HCT116 (cell line): ENCODE measurements around the gene NCAPD2. TPM values are rescaled to one million over a fixed set of nuclear protein-coding genes. Genes with fewer than 3 reads are reported as not detected.

Source experiments
- ATAC-seq: fragments of 200-7000 bp; cut with Tn5 transposase; 2 replicates; pipeline ENCODE4 v1.9.1; 2020; ENCODE audit warnings: mild to moderate bottlenecking, moderate library complexity
- BruUV-seq: library from RNA; stranded (reverse); fragments of 400-500 nt; replicated peaks from 2 replicates; lab custom pipeline; 2021; lab: Mats Ljungman, UMichigan
- CTCF ChIA-PET: fragments of 300-600 bp; sonication (Branson Sonifier 250); formaldehyde crosslinking; loops from one replicate; lab custom pipeline; 2021; ENCODE audit warnings: antibody characterized with exemption; lab: Charles Lee
- POLR2A ChIA-PET: fragments of 300-600, 350-600 bp; sonication (Branson Sonifier 250); formaldehyde crosslinking; loops from one replicate; lab custom pipeline; 2021; ENCODE audit warnings: antibody characterized with exemption; lab: Charles Lee
- RAD21 ChIA-PET, 2 experiments: fragments of 300-600 bp; sonication (Branson Sonifier 250); formaldehyde crosslinking; loops; one replicate each; lab custom pipeline; 2023; ENCODE audit warnings: low total read pairs in 2 of 2; ENCODE audit not compliant: uncharacterized antibody in 2 of 2, unreplicated experiment in 2 of 2, low non-redundant PET in 1 of 2; lab: Charles Lee
- DNase-seq: peaks from one replicate; pipeline ENCODE4 v3.0.0-alpha.2; 2010; ENCODE audit warnings: low read depth, low spot score
- H2AFZ ChIP-seq: fragments of 200-600 bp; shearing (Covaris generic), sonication (generic); 2 replicates; pipeline ENCODE4 v1.6.1; 2017; ENCODE audit warnings: low read depth, mixed run types, mixed read lengths, antibody characterized with exemption, low read length; ENCODE audit not compliant: poor library complexity, severe bottlenecking
- H3K27ac ChIP-seq: 2 replicates; pipeline ENCODE4 v1.5.1; 2012; ENCODE audit warnings: low read depth, low read length
- H3K27me3 ChIP-seq: fragments of 200-600 bp; sonication (generic); 2 replicates; pipeline ENCODE4 v1.6.1; 2016; ENCODE audit warnings: mixed run types, low read length, mixed read lengths; ENCODE audit not compliant: insufficient read depth
- H3K36me3 ChIP-seq, 2 experiments: fragments of 200-500 bp in 1 of 2; fragments of 200-600 bp in 1 of 2; sonication (Bioruptor generic) in 1 of 2; sonication (generic) in 1 of 2; 2 replicates each; pipeline versions ENCODE4 v1.5.1 to v1.6.1; 2014 to 2016; ENCODE audit warnings: low read length in 2 of 2, inconsistent platforms in 1 of 2, mixed read lengths in 1 of 2, mixed run types in 1 of 2; ENCODE audit not compliant: insufficient read depth in 2 of 2, control insufficient read depth in 1 of 2
- H3K4me1 ChIP-seq, 2 experiments: fragments of 200-600 bp in 1 of 2; sonication (generic) in 1 of 2; 2 replicates each; pipeline versions ENCODE4 v1.5.1 to v1.6.1; 2012 to 2017; ENCODE audit warnings: low read length in 2 of 2, inconsistent platforms in 1 of 2, mild to moderate bottlenecking in 1 of 2, mixed read lengths in 1 of 2, mixed run types in 1 of 2, moderate library complexity in 1 of 2; ENCODE audit not compliant: insufficient read depth in 2 of 2, control insufficient read depth in 1 of 2
- H3K4me2 ChIP-seq: fragments of 200-600 bp; sonication (generic); 2 replicates; pipeline ENCODE4 v1.6.1; 2017; ENCODE audit warnings: mixed run types, low read length, mixed read lengths
- H3K4me3 ChIP-seq, 2 experiments: fragments of 200-600 bp in 1 of 2; sonication (generic) in 1 of 2; replicated peaks in 1 of 2; 2 replicates each; pipeline ENCODE4 v1.5.1; 2011 to 2016; ENCODE audit warnings: low read length in 2 of 2, control low read depth in 1 of 2, low read depth in 1 of 2, mild to moderate bottlenecking in 1 of 2, mixed read lengths in 1 of 2, mixed run types in 1 of 2
- H3K79me2 ChIP-seq: fragments of 200-600 bp; sonication (generic); 2 replicates; pipeline ENCODE4 v1.6.1; 2017; ENCODE audit warnings: mild to moderate bottlenecking, mixed run types, low read length, moderate library complexity, mixed read lengths; ENCODE audit not compliant: insufficient read depth
- H3K9ac ChIP-seq: fragments of 200-600 bp; sonication (generic); 2 replicates; pipeline ENCODE4 v1.6.1; 2016; ENCODE audit warnings: low read length, mixed read lengths
- H3K9me2 ChIP-seq: fragments of 200-600 bp; sonication (generic), shearing (Covaris generic); 2 replicates; pipeline ENCODE4 v1.6.1; 2017; ENCODE audit warnings: mixed run types, mild to moderate bottlenecking, moderate library complexity; ENCODE audit not compliant: insufficient read depth
- H3K9me3 ChIP-seq, 2 experiments: fragments of 200-500 bp in 1 of 2; fragments of 200-600 bp in 1 of 2; sonication (Bioruptor generic) in 1 of 2; sonication (generic) in 1 of 2; 2 replicates each; pipeline ENCODE4 v1.6.1; 2014 to 2017; ENCODE audit warnings: low read length in 2 of 2, mixed read lengths in 2 of 2, inconsistent platforms in 1 of 2, low read depth in 1 of 2, mild to moderate bottlenecking in 1 of 2, mixed run types in 1 of 2, moderate library complexity in 1 of 2; ENCODE audit not compliant: control insufficient read depth in 1 of 2, insufficient read depth in 1 of 2
- H4K20me1 ChIP-seq: fragments of 200-600 bp; sonication (generic), shearing (Covaris generic); 2 replicates; pipeline ENCODE4 v1.6.1; 2017; ENCODE audit warnings: mixed run types, mild to moderate bottlenecking, moderate library complexity; ENCODE audit not compliant: insufficient read depth
- CBX3 ChIP-seq: IDR thresholded peaks from 2 replicates; pipeline ENCODE4 v1.6.1; 2012; ENCODE audit warnings: low read depth
- EGR1 ChIP-seq: IDR thresholded peaks from 2 replicates; pipeline ENCODE4 v1.6.1; 2012; ENCODE audit warnings: low read depth
- ELF1 ChIP-seq: IDR thresholded peaks from 2 replicates; pipeline ENCODE4 v1.6.1; 2012; ENCODE audit warnings: low read depth, borderline replicate concordance
- JUND ChIP-seq: IDR thresholded peaks from 2 replicates; pipeline ENCODE4 v1.6.1; 2012
- MAX ChIP-seq: IDR thresholded peaks from 2 replicates; pipeline ENCODE4 v1.6.1; 2012
- POLR2A ChIP-seq: IDR thresholded peaks from 2 replicates; pipeline ENCODE4 v1.7.0; 2011; ENCODE audit warnings: borderline replicate concordance; ENCODE audit not compliant: insufficient read depth, insufficient read length; ENCODE audit errors: extremely low read depth
- POLR2AphosphoS5 ChIP-seq: IDR thresholded peaks from 2 replicates; pipeline ENCODE4 v1.6.1; 2011; ENCODE audit warnings: mild to moderate bottlenecking, low read depth, low read length, moderate library complexity
- SP1 ChIP-seq: IDR thresholded peaks from 2 replicates; pipeline ENCODE4 v1.6.1; 2012; ENCODE audit warnings: low read depth
- SRF ChIP-seq: IDR thresholded peaks from 2 replicates; pipeline ENCODE4 v1.6.1; 2012; ENCODE audit warnings: low read depth
- TCF7L2 ChIP-seq: IDR thresholded peaks from 2 replicates; pipeline ENCODE4 v1.7.0; 2011; ENCODE audit warnings: borderline replicate concordance, inconsistent platforms; ENCODE audit not compliant: insufficient read depth, insufficient read length; ENCODE audit errors: extremely low read depth
- intact Hi-C: fragments of 100-400 bp; cut with micrococcal nuclease; formaldehyde crosslinking; loops from 2 replicates; pipeline ENCODE4 v1.10.0; 2022
- total RNA-seq: library from RNA; stranded (reverse); gene quantifications from one replicate; pipeline ENCODE4 v1.2.1, GENCODE V29; 2021; ENCODE audit not compliant: unreplicated experiment

Gene NCAPD2
- total RNA-seq, 1 experiment from 2014 or later = 177 TPM

DNA sequence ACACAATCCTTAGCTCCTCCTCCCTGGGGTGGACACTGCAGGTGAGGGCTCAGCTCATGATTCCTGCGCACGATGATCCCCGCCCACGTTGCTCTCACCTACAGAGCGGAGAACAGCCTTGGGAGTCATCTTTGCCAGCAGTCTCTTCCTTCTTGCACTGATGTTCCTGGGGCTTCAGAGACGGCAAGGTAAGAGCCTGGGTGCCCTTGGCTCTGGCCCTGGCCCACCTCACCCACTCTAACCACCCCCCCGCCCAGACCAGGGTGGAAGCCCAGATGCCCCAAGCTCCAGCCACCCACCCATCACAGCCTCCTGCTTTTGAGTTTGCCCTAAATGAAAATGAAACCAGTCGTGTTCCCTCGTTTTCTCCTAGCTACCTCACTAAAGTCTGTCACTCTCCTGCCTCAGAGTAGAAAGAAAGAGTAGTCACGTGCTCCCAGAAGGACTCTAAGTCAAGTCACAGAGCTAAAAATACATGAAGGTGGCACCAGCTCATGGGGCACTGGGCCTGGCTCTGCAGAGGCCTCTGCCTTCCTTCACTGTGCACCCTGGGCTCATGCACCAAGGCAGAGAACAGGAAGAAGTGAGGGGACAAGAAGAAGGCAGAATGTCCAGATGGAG is 33.0 kb upstream of the NCAPD2 start:
- no peak overlapping the region for H2AFZ ChIP-seq
- H3K4me3 ChIP-seq = no peak overlapping the region
- ChIA-PET POLR2A (interaction anchor here (3.7 kb wide), 1 partner anchor 10 kb away, joined by 18 read pairs; the partner anchor contains the start of gene VAMP1), CTCF (no interaction called here), RAD21 (no interaction called here)
- no peaks in the 10 kb centered on the region for H3K4me1 ChIP-seq
- no peak overlapping the region for H3K9ac ChIP-seq
- no TSS peak for BruUV-seq
- DNase-seq (no peak), ATAC-seq (no peak)
- H3K9me3 ChIP-seq = no peaks in the 10 kb centered on the region
- intact Hi-C loops = no loop called here
- H4K20me1 ChIP-seq = no peaks in the 10 kb centered on the region
- no peak for TF ChIP-seq SP1
- TF ChIP-seq SRF = no peak
- no peak for TF ChIP-seq EGR1
- no peak for TF ChIP-seq TCF7L2
- TF ChIP-seq ELF1 = no peak
- TF ChIP-seq MAX = no peak
- no peak for TF ChIP-seq POLR2A
- TF ChIP-seq POLR2AphosphoS5 = no peak
- TF ChIP-seq CBX3 = no peak
- no peak for TF ChIP-seq JUND
- no peak overlapping the region for H3K27ac ChIP-seq
- H3K36me3 ChIP-seq = peaks cover 14 to 29% of the 10 kb centered on the region in 2 experiments; a peak in 3 of 4 replicates
- no peaks in the 10 kb centered on the region for H3K27me3 ChIP-seq
- no peaks in the 10 kb centered on the region for H3K9me2 ChIP-seq
- no peak overlapping the region for H3K4me2 ChIP-seq
- H3K79me2 ChIP-seq = no peaks in the 10 kb centered on the region
